Endothelial cell of umbilical vein (primary cell): Measurements from ENCODE around the gene CYTH1. TPM values are rescaled to one million over a fixed set of nuclear protein-coding genes. Genes with fewer than 3 reads are reported as not detected.

Source experiments
- BruUV-seq: library from RNA; stranded (reverse); fragments of 400-500 nt; replicated peaks from 2 replicates; lab custom pipeline; 2021; lab: Mats Ljungman, UMichigan
- CTCF ChIA-PET: fragments of 300-600, 350-600 bp; sonication (Branson Sonifier 250); formaldehyde crosslinking; loops from one replicate; lab custom pipeline; 2021; ENCODE audit warnings: antibody characterized with exemption, inconsistent platforms; lab: Charles Lee
- POLR2A ChIA-PET: fragments of 300-600, 350-600 bp; sonication (Branson Sonifier 250); formaldehyde crosslinking; loops from one replicate; lab custom pipeline; 2021; ENCODE audit warnings: antibody characterized with exemption, inconsistent platforms; lab: Charles Lee
- DNase-seq: peaks from one replicate; pipeline ENCODE4 v3.0.0-alpha.2; 2011; ENCODE audit warnings: low read depth, low spot score
- FAIRE-seq: peaks from 2 replicates; lab custom pipeline; 2011; peaks lifted over from hg19 to GRCh38; lab: Jason Lieb, UNC
- H2AFZ ChIP-seq: 2 replicates; pipeline ENCODE4 v1.6.0; 2012; ENCODE audit warnings: low read depth, low read length, control low read depth, inconsistent platforms
- H3K27ac ChIP-seq: 2 replicates; pipeline ENCODE4 v1.5.1; 2011; ENCODE audit warnings: low read depth, mild to moderate bottlenecking, control low read depth, low read length, moderate library complexity; ENCODE audit not compliant: insufficient read depth
- H3K27me3 ChIP-seq, 2 experiments: 2 replicates each; pipeline versions ENCODE4 v1.6.0 to v1.6.1; 2011; ENCODE audit warnings: low read length in 2 of 2, mixed read lengths in 1 of 2; ENCODE audit not compliant: control insufficient read depth in 2 of 2, insufficient read depth in 2 of 2
- H3K36me3 ChIP-seq, 2 experiments: 2 replicates in 1 of 2; 3 replicates in 1 of 2; pipeline ENCODE4 v1.5.1; 2011; ENCODE audit warnings: low read length in 2 of 2, mild to moderate bottlenecking in 1 of 2, moderate library complexity in 1 of 2; ENCODE audit not compliant: control insufficient read depth in 2 of 2, insufficient read depth in 2 of 2; ENCODE audit errors: extremely low read depth in 1 of 2
- H3K4me1 ChIP-seq: 3 replicates; pipeline ENCODE4 v1.5.1; 2011; ENCODE audit warnings: mild to moderate bottlenecking, low read length; ENCODE audit not compliant: control insufficient read depth, insufficient read depth; ENCODE audit errors: extremely low read depth
- H3K4me2 ChIP-seq: 2 replicates; pipeline ENCODE4 v1.6.1; 2011; ENCODE audit warnings: low read length, control low read depth, mixed read lengths; ENCODE audit not compliant: insufficient read depth
- H3K4me3 ChIP-seq, 3 experiments: fragments of 200-600 bp in 1 of 3; sonication (generic), shearing (Covaris generic) in 1 of 3; replicated peaks in 1 of 3; 2 replicates each; pipeline ENCODE4 v1.5.1; 2011 to 2016; ENCODE audit warnings: control low read depth in 3 of 3, low read length in 3 of 3, mild to moderate bottlenecking in 2 of 3, inconsistent platforms in 1 of 3, low read depth in 1 of 3, moderate library complexity in 1 of 3; ENCODE audit not compliant: insufficient read depth in 1 of 3
- H3K79me2 ChIP-seq: 2 replicates; pipeline ENCODE4 v1.6.0; 2012; ENCODE audit warnings: low read length, inconsistent platforms; ENCODE audit not compliant: control insufficient read depth, insufficient read depth
- H3K9ac ChIP-seq: replicated peaks from 2 replicates; pipeline ENCODE3; 2011; ENCODE audit warnings: low read length, control low read depth; ENCODE audit not compliant: insufficient read depth; ENCODE audit errors: extremely low read depth
- H3K9me1 ChIP-seq: replicated peaks from 3 replicates; pipeline ENCODE4 v1.6.0; 2011; ENCODE audit warnings: mild to moderate bottlenecking, low read length; ENCODE audit not compliant: control insufficient read depth, insufficient read depth; ENCODE audit errors: extremely low read depth
- H3K9me3 ChIP-seq: replicated peaks from 2 replicates; pipeline ENCODE4 v1.5.1; 2012; ENCODE audit warnings: low read length, inconsistent platforms; ENCODE audit not compliant: control insufficient read depth, insufficient read depth
- H4K20me1 ChIP-seq: replicated peaks from 2 replicates; pipeline ENCODE3; 2011; ENCODE audit warnings: mild to moderate bottlenecking, low read length; ENCODE audit not compliant: control insufficient read depth, insufficient read depth; ENCODE audit errors: extremely low read depth
- CTCF ChIP-seq, 2 donors: IDR thresholded peaks; 1 replicate in 1 of 2; 2 replicates in 1 of 2; pipeline ENCODE4 v1.5.1; 2011; ENCODE audit warnings: low read length in 2 of 2, mild to moderate bottlenecking in 2 of 2, moderate library complexity in 2 of 2, control low read depth in 1 of 2, inconsistent platforms in 1 of 2, low read depth in 1 of 2; ENCODE audit not compliant: insufficient read depth in 1 of 2; ENCODE audit errors: extremely low read depth in 1 of 2
- EZH2 ChIP-seq: IDR thresholded peaks from 2 replicates; pipeline ENCODE4 v1.6.1; 2012; ENCODE audit warnings: borderline replicate concordance, low read depth, mild to moderate bottlenecking, moderate library complexity, low read length, inconsistent platforms; ENCODE audit not compliant: severe bottlenecking
- FOS ChIP-seq: IDR thresholded peaks from 2 replicates; pipeline ENCODE4 v1.6.1; 2011; ENCODE audit warnings: mild to moderate bottlenecking, low read length, moderate library complexity, borderline replicate concordance; ENCODE audit not compliant: insufficient read depth
- GATA2 ChIP-seq: IDR thresholded peaks from 2 replicates; pipeline ENCODE4 v1.7.0; 2011; ENCODE audit warnings: low read depth, mild to moderate bottlenecking, moderate library complexity, mixed read lengths, low read length; ENCODE audit not compliant: insufficient read length, insufficient read depth
- JUN ChIP-seq: IDR thresholded peaks from 2 replicates; pipeline ENCODE4 v1.6.1; 2011; ENCODE audit warnings: borderline replicate concordance, low read depth; ENCODE audit not compliant: insufficient read length, insufficient read depth
- MAX ChIP-seq: IDR thresholded peaks from 2 replicates; pipeline ENCODE4 v1.6.1; 2011; ENCODE audit not compliant: insufficient read depth, insufficient read length
- MYC ChIP-seq: IDR thresholded peaks from one replicate; pipeline ENCODE4 v1.6.1; 2011; ENCODE audit warnings: mild to moderate bottlenecking, low read depth, low read length
- POLR2A ChIP-seq: IDR thresholded peaks from 2 replicates; pipeline ENCODE4 v1.6.1; 2012; ENCODE audit warnings: low read depth, mild to moderate bottlenecking, control low read depth, low read length
- POLR2AphosphoS5 ChIP-seq: IDR thresholded peaks from 2 replicates; pipeline ENCODE4 v1.6.1; 2012; ENCODE audit warnings: low read depth, mild to moderate bottlenecking, control low read depth, low read length, moderate library complexity; ENCODE audit not compliant: insufficient read depth
- dilution Hi-C: fragments of 300-500 bp; cut with MboI; formaldehyde crosslinking; loops from one replicate; pipeline ENCODE4 v1.15.0; 2019; ENCODE audit warnings: low sequenced_read_pairs; ENCODE audit not compliant: extremely low pct_ligation_motif_present
- intact Hi-C: fragments of 100-400 bp; cut with micrococcal nuclease; formaldehyde crosslinking; loops from one replicate; pipeline ENCODE4 v1.10.0; 2022
- polyA plus RNA-seq, 4 experiments: library from polyadenylated mRNA; depleted of rRNA in 3 of 4; stranded (reverse) in 3 of 4; unstranded in 1 of 4; fragments of >200 nt; gene quantifications; 2 replicates each; pipeline versions ENCODE4 v1.2.1 to v1.2.3, GENCODE V29; 2011 to 2012; ENCODE audit warnings: missing spikeins in 1 of 4
- total RNA-seq: library from RNA; stranded (reverse); gene quantifications from 2 replicates; pipeline ENCODE4 v1.2.3, GENCODE V29; 2021

CYTH1 gene
- total and polyA plus RNA-seq, 2 donors (not counting 3 experiments of a cell fraction or from before 2014, with no cell fraction given) = 35.9 to 49.9 TPM

GRCh38 chr17:78669975-78670518 lies 112.0 kb downstream of the CYTH1 start:
- Histone ChIP-seq H3K4me1 (peaks cover 17% of the 10 kb centered on the region), H3K27ac (no peak overlapping the region), H3K9me1 (no peaks in the 10 kb centered on the region), H2AFZ (no peak overlapping the region), H3K4me3 (no peak overlapping the region), H3K27me3 (no peaks in the 10 kb centered on the region), H3K9me3 (no peaks in the 10 kb centered on the region), H3K9ac (no peak overlapping the region), H4K20me1 (no peaks in the 10 kb centered on the region), H3K4me2 (no peak overlapping the region), H3K36me3 (peaks cover 5 to 13% of the 10 kb centered on the region in 2 experiments), H3K79me2 (no peaks in the 10 kb centered on the region)
- dilution Hi-C loops = no loop called here
- ChIA-PET POLR2A (no interaction called here), CTCF (no interaction called here)
- no peak for DNase-seq
- intact Hi-C loops = no loop called here
- FAIRE-seq = no peak
- BruUV-seq = no TSS peak
- TF ChIP-seq GATA2 (no peak), MAX (no peak), POLR2AphosphoS5 (no peak), MYC (no peak), EZH2 (no peak), CTCF (IDR thresholded peaks at IDR 0.05; ENCODE audit: extremely low read depth in 1 of 2, insufficient read depth in 1 of 2, low read depth in 1 of 2, low read length in 2 of 2) (no peak), JUN (no peak), FOS (no peak), POLR2A (no peak)
